HepG2 (cell line): ENCODE data around the gene NKX1-1. TPM values are rescaled to one million over a fixed set of nuclear protein-coding genes. Genes with fewer than 3 reads are reported as not detected.

Experiments
- ATF3 ChIP-seq: sonication (generic); formaldehyde crosslinking; IDR thresholded peaks from 2 replicates; pipeline ENCODE4 v1.4.0; 2020; ENCODE audit warnings: missing genetic modification reagents
- GABPA ChIP-seq, 2 experiments: IDR thresholded peaks; 2 replicates each; pipeline ENCODE4 v1.6.1; 2011 to 2016; ENCODE audit warnings: low read depth in 2 of 2, low read length in 1 of 2, missing biosample characterization in 1 of 2, missing genetic modification characterization in 1 of 2
- HNRNPLL ChIP-seq: fragments of 200-400 bp; formaldehyde crosslinking; IDR thresholded peaks from 2 replicates; pipeline ENCODE4 v1.6.1; 2017; ENCODE audit warnings: mild to moderate bottlenecking, low read depth, low read length; ENCODE audit not compliant: poor library complexity, severe bottlenecking
- HOXA3 ChIP-seq: sonication (generic); formaldehyde crosslinking; IDR thresholded peaks from 2 replicates; pipeline ENCODE4 v1.5.0; 2020; ENCODE audit warnings: missing genetic modification reagents
- RERE ChIP-seq: IDR thresholded peaks from 2 replicates; pipeline ENCODE4 v1.6.1; 2016; ENCODE audit warnings: low read depth, missing genetic modification reagents, missing compliant biosample characterization
- ZNF160 ChIP-seq: sonication (generic); formaldehyde crosslinking; IDR thresholded peaks from 2 replicates; pipeline ENCODE4 v1.8.0; 2022; ENCODE audit warnings: mild to moderate bottlenecking, inconsistent platforms, missing genetic modification reagents
- ZNF253 ChIP-seq: sonication (generic); formaldehyde crosslinking; IDR thresholded peaks from 2 replicates; pipeline ENCODE4 v1.8.0; 2022; ENCODE audit warnings: mild to moderate bottlenecking, missing genetic modification reagents, borderline replicate concordance
- ZNF280B ChIP-seq: sonication (generic); formaldehyde crosslinking; IDR thresholded peaks from 2 replicates; pipeline ENCODE4 v1.5.0; 2020; ENCODE audit warnings: missing genetic modification reagents, mild to moderate bottlenecking, borderline replicate concordance
- ZNF597 ChIP-seq: sonication (generic); formaldehyde crosslinking; IDR thresholded peaks from 2 replicates; pipeline ENCODE4 v1.5.0; 2020; ENCODE audit warnings: missing genetic modification reagents
- ZNF883 ChIP-seq: sonication (generic); formaldehyde crosslinking; IDR thresholded peaks from 2 replicates; pipeline ENCODE4 v1.5.1; 2020; ENCODE audit warnings: mild to moderate bottlenecking, missing genetic modification reagents; ENCODE audit errors: not compliant biosample characterization
- polyA plus RNA-seq, 8 experiments: library from polyadenylated mRNA; depleted of rRNA in 3 of 8; stranded (reverse) in 7 of 8; unstranded in 1 of 8; fragments of >200 nt; fragmentation: Illumina TruSeq in 4 of 8; extraction: Trizol in 4 of 8; gene quantifications; 2 replicates each; pipeline versions ENCODE4 v1.2.1 to v1.2.3, GENCODE V29; 2011 to 2016; ENCODE audit warnings: low read depth in 4 of 8, missing spikeins in 1 of 8, mixed read lengths in 1 of 8; ENCODE audit not compliant: insufficient read depth in 1 of 8
- total RNA-seq, 5 experiments: library from RNA; depleted of rRNA; stranded (reverse); fragments of >200 nt; fragmentation: Illumina TruSeq; extraction: Trizol; gene quantifications; 2 replicates each; pipeline ENCODE4 v1.2.3, GENCODE V29; 2016; ENCODE audit warnings: low read depth in 1 of 5

NKX1-1 gene
- total and polyA plus RNA-seq, 2 of the 13 experiments (the other 11 are each of a cell fraction or from before 2014, with no cell fraction given), result not detected

DNA sequence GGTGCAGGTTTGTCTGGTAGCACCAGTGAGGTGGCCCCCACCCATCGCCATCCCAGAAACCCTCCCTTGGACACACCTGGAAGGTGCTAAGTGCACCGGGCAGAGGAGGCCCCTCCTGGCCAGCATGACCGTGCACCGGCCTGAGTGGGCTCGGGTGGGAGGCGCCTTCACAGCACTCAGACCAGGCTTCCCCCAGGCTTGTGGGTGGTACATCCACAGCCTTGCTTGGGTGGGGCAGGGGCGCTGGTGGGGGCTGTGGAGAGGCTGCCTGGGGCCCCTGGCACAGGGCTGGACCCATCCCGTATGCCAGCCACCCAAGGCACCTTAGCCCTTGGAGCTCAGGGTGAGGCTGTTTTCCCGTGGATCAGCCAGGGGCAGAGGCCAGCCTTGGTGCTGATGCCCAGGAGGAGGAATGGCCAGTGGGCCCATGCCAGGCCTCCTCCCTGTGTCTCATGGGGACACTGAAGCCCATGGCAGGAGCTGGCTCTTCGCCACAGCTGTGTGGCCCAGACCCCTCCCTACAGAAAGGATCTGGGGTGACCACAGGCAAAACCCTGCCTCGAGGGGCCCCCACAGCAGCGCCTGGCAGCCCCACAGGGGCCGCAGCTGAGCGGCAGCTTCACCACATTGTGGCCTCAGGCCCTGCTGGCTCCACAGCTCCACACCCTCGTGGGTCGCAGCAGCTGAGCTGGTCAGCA lies 21.4 kb downstream of the NKX1-1 start (continued):
- TF ChIP-seq RERE (no peak), HNRNPLL (no peak), ZNF160 (no peak), ZNF597 (no peak), ATF3 (CRISPR knock-in tag) (no peak), HOXA3 (CRISPR knock-in tag) (no peak), ZNF253 (CRISPR knock-in tag) (no peak), ZNF883 (CRISPR knock-in tag) (no peak), GABPA (IDR thresholded peaks at IDR 0.05; ENCODE audit: low read depth, low read length) (no peak), GABPA (CRISPR knock-in tag; IDR thresholded peaks at IDR 0.05; ENCODE audit: low read depth) (no peak), ZNF280B (CRISPR knock-in tag) (no peak)
